Uterus (tissue), 2 donors: ENCODE results near the gene PLXNA4.

Experiments used
- POLR2A ChIP-seq, 2 donors: fragments of 450-650 bp; IDR thresholded peaks; one replicate each; pipeline ENCODE4 v1.6.1; 2016; ENCODE audit warnings: antibody characterized with exemption in 2 of 2, mild to moderate bottlenecking in 1 of 2, moderate library complexity in 1 of 2
- TF ChIP-seq, protein P1 (sequence below), 4 experiments: fragments of 200-600 bp in 2 of 4; fragments of 450-650 bp in 2 of 4; sonication (generic) in 2 of 4; IDR thresholded peaks; one replicate each; pipeline ENCODE4 v1.5.1; 2016 to 2019; ENCODE audit warnings: antibody characterized with exemption in 4 of 4, mild to moderate bottlenecking in 2 of 4, moderate library complexity in 1 of 4

DNA sequence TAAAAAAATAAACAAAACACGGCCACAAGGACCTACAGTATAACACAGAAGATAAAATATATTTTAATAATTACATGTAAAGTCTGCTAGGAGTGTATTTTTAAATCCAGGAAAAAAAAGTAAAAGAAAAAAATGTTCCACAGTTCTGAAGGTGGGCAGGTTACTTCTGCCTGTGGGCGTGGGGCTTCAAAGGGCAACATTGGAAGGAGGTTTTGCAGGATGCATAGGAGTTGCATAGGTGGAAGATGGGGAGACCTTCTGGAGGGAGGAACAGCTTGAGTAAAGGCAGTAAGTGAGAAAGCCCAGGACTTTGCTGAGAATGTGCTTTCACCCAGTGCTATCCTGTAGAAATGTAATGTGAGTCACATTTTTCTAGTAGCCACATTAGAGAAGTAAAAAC, 37.5 kb upstream of the PLXNA4 start:
- TF ChIP-seq, protein P1, sequence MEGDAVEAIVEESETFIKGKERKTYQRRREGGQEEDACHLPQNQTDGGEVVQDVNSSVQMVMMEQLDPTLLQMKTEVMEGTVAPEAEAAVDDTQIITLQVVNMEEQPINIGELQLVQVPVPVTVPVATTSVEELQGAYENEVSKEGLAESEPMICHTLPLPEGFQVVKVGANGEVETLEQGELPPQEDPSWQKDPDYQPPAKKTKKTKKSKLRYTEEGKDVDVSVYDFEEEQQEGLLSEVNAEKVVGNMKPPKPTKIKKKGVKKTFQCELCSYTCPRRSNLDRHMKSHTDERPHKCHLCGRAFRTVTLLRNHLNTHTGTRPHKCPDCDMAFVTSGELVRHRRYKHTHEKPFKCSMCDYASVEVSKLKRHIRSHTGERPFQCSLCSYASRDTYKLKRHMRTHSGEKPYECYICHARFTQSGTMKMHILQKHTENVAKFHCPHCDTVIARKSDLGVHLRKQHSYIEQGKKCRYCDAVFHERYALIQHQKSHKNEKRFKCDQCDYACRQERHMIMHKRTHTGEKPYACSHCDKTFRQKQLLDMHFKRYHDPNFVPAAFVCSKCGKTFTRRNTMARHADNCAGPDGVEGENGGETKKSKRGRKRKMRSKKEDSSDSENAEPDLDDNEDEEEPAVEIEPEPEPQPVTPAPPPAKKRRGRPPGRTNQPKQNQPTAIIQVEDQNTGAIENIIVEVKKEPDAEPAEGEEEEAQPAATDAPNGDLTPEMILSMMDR (IDR thresholded peaks at IDR 0.05) = no peak
- TF ChIP-seq POLR2A (IDR thresholded peaks at IDR 0.05) = no peak
